Measurements from ENCODE around the gene AP5Z1. TPM values are rescaled to one million over a fixed set of nuclear protein-coding genes. Genes with fewer than 3 reads are reported as not detected.

AP5Z1 gene
- total RNA-seq, 4 donors from 2014 or later: 26.2 to 81.2 (median 52.2) TPM

GRCh38 chr7:4729266-4729665, 46.2 kb upstream of the AP5Z1 start:
- DNase-seq (ENCODE audit: low spot score in 2 of 2): no peak
- H3K27me3 ChIP-seq: no peaks in the 10 kb centered on the region
- H3K9me3 ChIP-seq: no peaks in the 10 kb centered on the region
- 100% methylated on average over 2 of the region's 19 CpGs for WGBS
- H3K27ac ChIP-seq: no peak overlapping the region
- TF ChIP-seq CTCF (IDR thresholded peaks at IDR 0.05) (no peak), EP300 (IDR thresholded peaks at IDR 0.05) (no peak), POLR2AphosphoS5 (IDR thresholded peaks at IDR 0.05) (no peak), POLR2A (IDR thresholded peaks at IDR 0.05) (no peak)
- H3K4me1 ChIP-seq: peaks cover 39% of the 10 kb centered on the region
- peaks cover 30% of the 10 kb centered on the region for H3K36me3 ChIP-seq
- H3K4me3 ChIP-seq: no peak overlapping the region

GRCh38 chr7:4730276-4730675, 45.1 kb upstream of the AP5Z1 start:
- no peaks in the 10 kb centered on the region for H3K27me3 ChIP-seq
- peaks cover 30% of the 10 kb centered on the region for H3K36me3 ChIP-seq
- no peak for DNase-seq (ENCODE audit: low spot score in 2 of 2)
- H3K4me1 ChIP-seq: peaks cover 33% of the 10 kb centered on the region
- no peak overlapping the region for H3K27ac ChIP-seq
- TF ChIP-seq CTCF (IDR thresholded peaks at IDR 0.05) (no peak), POLR2A (IDR thresholded peaks at IDR 0.05) (no peak), EP300 (IDR thresholded peaks at IDR 0.05) (no peak), POLR2AphosphoS5 (IDR thresholded peaks at IDR 0.05) (no peak)
- WGBS: 71% methylated on average over 19 of the region's 19 CpGs
- no peak overlapping the region for H3K4me3 ChIP-seq
- H3K9me3 ChIP-seq: no peaks in the 10 kb centered on the region

GRCh38 chr7:4730971-4731370, 44.5 kb upstream of the AP5Z1 start:
- Histone ChIP-seq H3K27me3 (no peaks in the 10 kb centered on the region), H3K4me3 (no peak overlapping the region), H3K27ac (no peak overlapping the region), H3K4me1 (peaks cover 27% of the 10 kb centered on the region), H3K36me3 (peaks cover 30% of the 10 kb centered on the region), H3K9me3 (no peaks in the 10 kb centered on the region)
- no peak for DNase-seq (ENCODE audit: low spot score in 2 of 2)
- TF ChIP-seq POLR2A (IDR thresholded peaks at IDR 0.05) (no peak), POLR2AphosphoS5 (IDR thresholded peaks at IDR 0.05) (no peak)
- 75% methylated on average over 10 of the region's 10 CpGs for WGBS

- H3K4me3 ChIP-seq: no peak overlapping the region
- H3K9me3 ChIP-seq: no peaks in the 10 kb centered on the region
- TF ChIP-seq EP300 (IDR thresholded peaks at IDR 0.05) (no peak), POLR2AphosphoS5 (IDR thresholded peaks at IDR 0.05) (no peak), CTCF (IDR thresholded peaks at IDR 0.05) (no peak), POLR2A (IDR thresholded peaks at IDR 0.05) (no peak)
- H3K27ac ChIP-seq: no peak overlapping the region
- DNase-seq (ENCODE audit: low spot score in 2 of 2): no peak
- H3K4me1 ChIP-seq: peaks cover 18% of the 10 kb centered on the region
- H3K36me3 ChIP-seq: peaks cover 28% of the 10 kb centered on the region
- 83% methylated on average over 16 of the region's 16 CpGs for WGBS
- no peaks in the 10 kb centered on the region for H3K27me3 ChIP-seq
These were observed 43.6 kb upstream of the AP5Z1 start for GRCh38 chr7:4731803-4732202.

DNA sequence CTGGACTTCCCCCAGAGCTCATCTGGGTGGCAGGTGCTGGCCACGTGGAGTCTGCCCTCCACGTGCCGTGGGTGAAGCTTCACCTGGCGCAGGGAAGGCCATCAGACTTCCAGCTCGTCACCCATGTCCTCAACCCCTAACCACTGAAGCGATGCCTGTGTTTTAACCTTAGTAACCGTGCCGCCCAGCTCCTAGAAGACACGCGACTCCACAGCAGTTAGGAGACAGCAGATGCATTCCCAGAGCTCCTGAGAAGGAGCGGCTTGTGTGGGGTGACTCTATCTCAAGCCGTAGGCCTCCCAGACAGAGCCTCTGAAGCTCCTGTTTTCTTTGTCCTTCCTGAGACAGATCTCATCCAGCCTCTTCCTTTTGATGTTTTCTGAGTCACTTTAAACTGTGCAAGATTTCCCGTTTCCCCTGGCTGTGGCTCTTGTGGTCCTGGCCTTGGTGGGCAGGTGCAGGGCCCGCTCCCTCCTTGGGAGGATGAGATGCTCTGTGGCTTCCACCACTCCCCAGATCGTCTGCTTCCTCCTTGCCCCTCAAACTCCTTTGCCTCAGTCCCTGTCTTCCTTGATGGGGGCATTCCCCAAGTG, 41.4 kb upstream of the AP5Z1 start:
- no peak for TF ChIP-seq POLR2AphosphoS5 (IDR thresholded peaks at IDR 0.05)
- TF ChIP-seq POLR2A (IDR thresholded peaks at IDR 0.05): no peak
- TF ChIP-seq CTCF (IDR thresholded peaks at IDR 0.05): no peak
- TF ChIP-seq EP300 (IDR thresholded peaks at IDR 0.05): no peak
- WGBS: 88% methylated on average over 12 of the region's 15 CpGs
- peaks cover 16% of the 10 kb centered on the region for H3K36me3 ChIP-seq
- DNase-seq (ENCODE audit: low spot score in 2 of 2): no peak
- no peak overlapping the region for H3K27ac ChIP-seq
- no peak overlapping the region for H3K4me3 ChIP-seq
- peaks cover 26% of the 10 kb centered on the region for H3K4me1 ChIP-seq
- no peaks in the 10 kb centered on the region for H3K9me3 ChIP-seq
- H3K27me3 ChIP-seq: no peaks in the 10 kb centered on the region

All from suprapubic skin (tissue), 4 donors.